ENCODE data around the gene SLC27A3. TPM values are rescaled to one million over a fixed set of nuclear protein-coding genes. Genes with fewer than 3 reads are reported as not detected.

The SLC27A3 gene
- polyA plus RNA-seq, 1 donor from 2014 or later = 30.6 TPM

DNA sequence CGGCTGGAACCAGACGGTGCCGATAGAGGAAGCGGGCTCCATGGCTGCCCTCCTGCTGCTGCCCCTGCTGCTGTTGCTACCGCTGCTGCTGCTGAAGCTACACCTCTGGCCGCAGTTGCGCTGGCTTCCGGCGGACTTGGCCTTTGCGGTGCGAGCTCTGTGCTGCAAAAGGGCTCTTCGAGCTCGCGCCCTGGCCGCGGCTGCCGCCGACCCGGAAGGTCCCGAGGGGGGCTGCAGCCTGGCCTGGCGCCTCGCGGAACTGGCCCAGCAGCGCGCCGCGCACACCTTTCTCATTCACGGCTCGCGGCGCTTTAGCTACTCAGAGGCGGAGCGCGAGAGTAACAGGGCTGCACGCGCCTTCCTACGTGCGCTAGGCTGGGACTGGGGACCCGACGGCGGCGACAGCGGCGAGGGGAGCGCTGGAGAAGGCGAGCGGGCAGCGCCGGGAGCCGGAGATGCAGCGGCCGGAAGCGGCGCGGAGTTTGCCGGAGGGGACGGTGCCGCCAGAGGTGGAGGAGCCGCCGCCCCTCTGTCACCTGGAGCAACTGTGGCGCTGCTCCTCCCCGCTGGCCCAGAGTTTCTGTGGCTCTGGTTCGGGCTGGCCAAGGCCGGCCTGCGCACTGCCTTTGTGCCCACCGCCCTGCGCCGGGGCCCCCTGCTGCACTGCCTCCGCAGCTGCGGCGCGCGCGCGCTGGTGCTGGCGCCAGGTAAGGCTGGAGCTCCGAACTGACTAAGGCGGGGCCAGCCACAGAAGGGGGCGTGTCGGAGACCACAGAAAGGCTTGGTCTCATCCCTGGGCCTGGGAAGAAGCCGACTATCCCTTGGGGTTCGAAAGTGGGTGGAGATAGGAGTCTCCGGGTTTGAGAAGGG is 486 bp downstream of the SLC27A3 start:
- Histone ChIP-seq H3K27me3 (ENCODE audit: insufficient read depth, low read depth, low read length) (no peaks in the 10 kb centered on the region), H3K27ac (ENCODE audit: low read length) (peak overlapping the region; percentile 75), H3K4me3 (ENCODE audit: low read length) (peak overlapping the region; percentile 94), H4K20me1 (ENCODE audit: insufficient read depth) (no peaks in the 10 kb centered on the region), H3K79me2 (replicated peaks; ENCODE audit: insufficient read depth, low read length) (no peaks in the 10 kb centered on the region), H3K9me2 (ENCODE audit: insufficient read depth, low read length) (no peaks in the 10 kb centered on the region), H3K4me2 (ENCODE audit: low read length) (peak overlapping the region; percentile 82), H2AFZ (ENCODE audit: low read depth, low read length) (peak overlapping the region; percentile 56), H3K36me3 (ENCODE audit: insufficient read depth, low read length) (no peaks in the 10 kb centered on the region), H3F3A (ENCODE audit: insufficient read depth, low read length, poor library complexity, severe bottlenecking) (no peaks in the 10 kb centered on the region), H3K9me3 (ENCODE audit: low read length) (no peaks in the 10 kb centered on the region), H3K9ac (ENCODE audit: low read length) (peak overlapping the region; percentile 89)
- TF ChIP-seq POLR2AphosphoS5 (IDR thresholded peaks at IDR 0.05) = peak; percentile 85
- no peak for TF ChIP-seq RAD21 (conservative IDR thresholded peaks at IDR 0.05)
- TF ChIP-seq EZH2 (IDR thresholded peaks at IDR 0.05; ENCODE audit: borderline replicate concordance, insufficient read depth, low read length, poor library complexity, severe bottlenecking) = no peak
- TF ChIP-seq, protein P1, sequence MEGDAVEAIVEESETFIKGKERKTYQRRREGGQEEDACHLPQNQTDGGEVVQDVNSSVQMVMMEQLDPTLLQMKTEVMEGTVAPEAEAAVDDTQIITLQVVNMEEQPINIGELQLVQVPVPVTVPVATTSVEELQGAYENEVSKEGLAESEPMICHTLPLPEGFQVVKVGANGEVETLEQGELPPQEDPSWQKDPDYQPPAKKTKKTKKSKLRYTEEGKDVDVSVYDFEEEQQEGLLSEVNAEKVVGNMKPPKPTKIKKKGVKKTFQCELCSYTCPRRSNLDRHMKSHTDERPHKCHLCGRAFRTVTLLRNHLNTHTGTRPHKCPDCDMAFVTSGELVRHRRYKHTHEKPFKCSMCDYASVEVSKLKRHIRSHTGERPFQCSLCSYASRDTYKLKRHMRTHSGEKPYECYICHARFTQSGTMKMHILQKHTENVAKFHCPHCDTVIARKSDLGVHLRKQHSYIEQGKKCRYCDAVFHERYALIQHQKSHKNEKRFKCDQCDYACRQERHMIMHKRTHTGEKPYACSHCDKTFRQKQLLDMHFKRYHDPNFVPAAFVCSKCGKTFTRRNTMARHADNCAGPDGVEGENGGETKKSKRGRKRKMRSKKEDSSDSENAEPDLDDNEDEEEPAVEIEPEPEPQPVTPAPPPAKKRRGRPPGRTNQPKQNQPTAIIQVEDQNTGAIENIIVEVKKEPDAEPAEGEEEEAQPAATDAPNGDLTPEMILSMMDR (IDR thresholded peaks at IDR 0.05; ENCODE audit: poor library complexity, severe bottlenecking) = peak; percentile 42
- TF ChIP-seq EP300 (conservative IDR thresholded peaks at IDR 0.05; ENCODE audit: poor library complexity, severe bottlenecking) = no peak
- TF ChIP-seq, protein P2, sequence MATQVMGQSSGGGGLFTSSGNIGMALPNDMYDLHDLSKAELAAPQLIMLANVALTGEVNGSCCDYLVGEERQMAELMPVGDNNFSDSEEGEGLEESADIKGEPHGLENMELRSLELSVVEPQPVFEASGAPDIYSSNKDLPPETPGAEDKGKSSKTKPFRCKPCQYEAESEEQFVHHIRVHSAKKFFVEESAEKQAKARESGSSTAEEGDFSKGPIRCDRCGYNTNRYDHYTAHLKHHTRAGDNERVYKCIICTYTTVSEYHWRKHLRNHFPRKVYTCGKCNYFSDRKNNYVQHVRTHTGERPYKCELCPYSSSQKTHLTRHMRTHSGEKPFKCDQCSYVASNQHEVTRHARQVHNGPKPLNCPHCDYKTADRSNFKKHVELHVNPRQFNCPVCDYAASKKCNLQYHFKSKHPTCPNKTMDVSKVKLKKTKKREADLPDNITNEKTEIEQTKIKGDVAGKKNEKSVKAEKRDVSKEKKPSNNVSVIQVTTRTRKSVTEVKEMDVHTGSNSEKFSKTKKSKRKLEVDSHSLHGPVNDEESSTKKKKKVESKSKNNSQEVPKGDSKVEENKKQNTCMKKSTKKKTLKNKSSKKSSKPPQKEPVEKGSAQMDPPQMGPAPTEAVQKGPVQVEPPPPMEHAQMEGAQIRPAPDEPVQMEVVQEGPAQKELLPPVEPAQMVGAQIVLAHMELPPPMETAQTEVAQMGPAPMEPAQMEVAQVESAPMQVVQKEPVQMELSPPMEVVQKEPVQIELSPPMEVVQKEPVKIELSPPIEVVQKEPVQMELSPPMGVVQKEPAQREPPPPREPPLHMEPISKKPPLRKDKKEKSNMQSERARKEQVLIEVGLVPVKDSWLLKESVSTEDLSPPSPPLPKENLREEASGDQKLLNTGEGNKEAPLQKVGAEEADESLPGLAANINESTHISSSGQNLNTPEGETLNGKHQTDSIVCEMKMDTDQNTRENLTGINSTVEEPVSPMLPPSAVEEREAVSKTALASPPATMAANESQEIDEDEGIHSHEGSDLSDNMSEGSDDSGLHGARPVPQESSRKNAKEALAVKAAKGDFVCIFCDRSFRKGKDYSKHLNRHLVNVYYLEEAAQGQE (IDR thresholded peaks at IDR 0.05; ENCODE audit: borderline replicate concordance) = peak; percentile 65
- peak; percentile 60 for TF ChIP-seq TAF1 (IDR thresholded peaks at IDR 0.05; ENCODE audit: low read depth)
- TF ChIP-seq SMC3 (conservative IDR thresholded peaks at IDR 0.05; ENCODE audit: poor library complexity) = peak; percentile 31
- TF ChIP-seq MXI1 (conservative IDR thresholded peaks at IDR 0.05; ENCODE audit: poor library complexity, severe bottlenecking) = peak; percentile 82

DNA sequence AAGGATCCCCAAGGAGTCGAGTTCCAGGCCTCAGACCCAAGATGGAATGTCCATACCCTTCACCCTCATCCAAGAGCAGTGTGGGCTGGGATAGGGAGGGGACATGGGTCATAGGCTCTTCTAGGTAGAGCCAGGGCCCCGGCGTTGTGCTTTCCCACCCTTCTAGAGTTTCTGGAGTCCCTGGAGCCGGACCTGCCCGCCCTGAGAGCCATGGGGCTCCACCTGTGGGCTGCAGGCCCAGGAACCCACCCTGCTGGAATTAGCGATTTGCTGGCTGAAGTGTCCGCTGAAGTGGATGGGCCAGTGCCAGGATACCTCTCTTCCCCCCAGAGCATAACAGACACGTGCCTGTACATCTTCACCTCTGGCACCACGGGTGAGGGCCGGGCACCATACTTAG is 1.1 kb downstream of the SLC27A3 start:
- H3K36me3 ChIP-seq (ENCODE audit: insufficient read depth, low read length) = no peaks in the 10 kb centered on the region
- peak overlapping the region; percentile 75 for H3K27ac ChIP-seq (ENCODE audit: low read length)
- peak overlapping the region; percentile 82 for H3K4me2 ChIP-seq (ENCODE audit: low read length)
- no peaks in the 10 kb centered on the region for H3K79me2 ChIP-seq (replicated peaks; ENCODE audit: insufficient read depth, low read length)
- no peaks in the 10 kb centered on the region for H3F3A ChIP-seq (ENCODE audit: insufficient read depth, low read length, poor library complexity, severe bottlenecking)
- H2AFZ ChIP-seq (ENCODE audit: low read depth, low read length) = peak overlapping the region; percentile 56
- no peaks in the 10 kb centered on the region for H3K27me3 ChIP-seq (ENCODE audit: insufficient read depth, low read depth, low read length)
- no peaks in the 10 kb centered on the region for H4K20me1 ChIP-seq (ENCODE audit: insufficient read depth)
- no peak for TF ChIP-seq EP300 (conservative IDR thresholded peaks at IDR 0.05; ENCODE audit: poor library complexity, severe bottlenecking)
- no peak for TF ChIP-seq TAF1 (IDR thresholded peaks at IDR 0.05; ENCODE audit: low read depth)
- TF ChIP-seq, protein P2 (IDR thresholded peaks at IDR 0.05; ENCODE audit: borderline replicate concordance) = no peak
- no peak for TF ChIP-seq RAD21 (conservative IDR thresholded peaks at IDR 0.05)
- TF ChIP-seq, protein P1 (IDR thresholded peaks at IDR 0.05; ENCODE audit: poor library complexity, severe bottlenecking) = no peak
- no peak for TF ChIP-seq MXI1 (conservative IDR thresholded peaks at IDR 0.05; ENCODE audit: poor library complexity, severe bottlenecking)
- no peak for TF ChIP-seq POLR2AphosphoS5 (IDR thresholded peaks at IDR 0.05)
- H3K4me3 ChIP-seq (ENCODE audit: low read length) = peak overlapping the region; percentile 94
- H3K9me3 ChIP-seq (ENCODE audit: low read length) = no peaks in the 10 kb centered on the region
- H3K9ac ChIP-seq (ENCODE audit: low read length) = peak overlapping the region; percentile 89
- no peaks in the 10 kb centered on the region for H3K9me2 ChIP-seq (ENCODE audit: insufficient read depth, low read length)

Measured in neural cell (in vitro differentiated cells).